ENCODE data around the gene ZNF638. TPM values are rescaled to one million over a fixed set of nuclear protein-coding genes. Genes with fewer than 3 reads are reported as not detected.

The ZNF638 gene
- total RNA-seq, 1 experiment from 2014 or later: 109 TPM

- TF ChIP-seq, protein P1, sequence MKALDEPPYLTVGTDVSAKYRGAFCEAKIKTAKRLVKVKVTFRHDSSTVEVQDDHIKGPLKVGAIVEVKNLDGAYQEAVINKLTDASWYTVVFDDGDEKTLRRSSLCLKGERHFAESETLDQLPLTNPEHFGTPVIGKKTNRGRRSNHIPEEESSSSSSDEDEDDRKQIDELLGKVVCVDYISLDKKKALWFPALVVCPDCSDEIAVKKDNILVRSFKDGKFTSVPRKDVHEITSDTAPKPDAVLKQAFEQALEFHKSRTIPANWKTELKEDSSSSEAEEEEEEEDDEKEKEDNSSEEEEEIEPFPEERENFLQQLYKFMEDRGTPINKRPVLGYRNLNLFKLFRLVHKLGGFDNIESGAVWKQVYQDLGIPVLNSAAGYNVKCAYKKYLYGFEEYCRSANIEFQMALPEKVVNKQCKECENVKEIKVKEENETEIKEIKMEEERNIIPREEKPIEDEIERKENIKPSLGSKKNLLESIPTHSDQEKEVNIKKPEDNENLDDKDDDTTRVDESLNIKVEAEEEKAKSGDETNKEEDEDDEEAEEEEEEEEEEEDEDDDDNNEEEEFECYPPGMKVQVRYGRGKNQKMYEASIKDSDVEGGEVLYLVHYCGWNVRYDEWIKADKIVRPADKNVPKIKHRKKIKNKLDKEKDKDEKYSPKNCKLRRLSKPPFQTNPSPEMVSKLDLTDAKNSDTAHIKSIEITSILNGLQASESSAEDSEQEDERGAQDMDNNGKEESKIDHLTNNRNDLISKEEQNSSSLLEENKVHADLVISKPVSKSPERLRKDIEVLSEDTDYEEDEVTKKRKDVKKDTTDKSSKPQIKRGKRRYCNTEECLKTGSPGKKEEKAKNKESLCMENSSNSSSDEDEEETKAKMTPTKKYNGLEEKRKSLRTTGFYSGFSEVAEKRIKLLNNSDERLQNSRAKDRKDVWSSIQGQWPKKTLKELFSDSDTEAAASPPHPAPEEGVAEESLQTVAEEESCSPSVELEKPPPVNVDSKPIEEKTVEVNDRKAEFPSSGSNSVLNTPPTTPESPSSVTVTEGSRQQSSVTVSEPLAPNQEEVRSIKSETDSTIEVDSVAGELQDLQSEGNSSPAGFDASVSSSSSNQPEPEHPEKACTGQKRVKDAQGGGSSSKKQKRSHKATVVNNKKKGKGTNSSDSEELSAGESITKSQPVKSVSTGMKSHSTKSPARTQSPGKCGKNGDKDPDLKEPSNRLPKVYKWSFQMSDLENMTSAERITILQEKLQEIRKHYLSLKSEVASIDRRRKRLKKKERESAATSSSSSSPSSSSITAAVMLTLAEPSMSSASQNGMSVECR (CRISPR knock-in tag; IDR thresholded peaks at IDR 0.05; ENCODE audit: borderline replicate concordance): no peak
- TF ChIP-seq ZNF263 (CRISPR knock-in tag; IDR thresholded peaks at IDR 0.05; ENCODE audit: low read depth) (no peak), FOXJ3 (CRISPR knock-in tag; IDR thresholded peaks at IDR 0.05; ENCODE audit: borderline replicate concordance) (no peak), FOXK1 (CRISPR knock-in tag; IDR thresholded peaks at IDR 0.05) (no peak), EMX1 (CRISPR knock-in tag; IDR thresholded peaks at IDR 0.05) (no peak)
Observed at GRCh38 chr2:71323386-71323785, 8.2 kb upstream of the ZNF638 start (continued).

GRCh38 chr2:71326968-71327367 lies 4.6 kb upstream of the ZNF638 start:
- Mint-ChIP-seq H3K4me3 (no peak overlapping the region), H3K9me3 (peaks cover 7% of the 10 kb centered on the region), H3K36me3 (peaks cover 7% of the 10 kb centered on the region), H3K4me1 (peaks cover 7% of the 10 kb centered on the region), H3K27ac (no peak overlapping the region), H3K27me3 (ENCODE audit: low read depth) (0 out of 2 replicates have a peak, but pooled peaks cover 3% of the 10 kb centered on the region)
- TF ChIP-seq ZNF232 (CRISPR knock-in tag; IDR thresholded peaks at IDR 0.05) (no peak), MLX (CRISPR knock-in tag; IDR thresholded peaks at IDR 0.05) (no peak), FOXP1 (CRISPR knock-in tag; IDR thresholded peaks at IDR 0.05; ENCODE audit: borderline replicate concordance) (no peak)
- no peak for ATAC-seq
- POLR2A ChIA-PET: no interaction called here
- CTCF ChIA-PET: interaction anchor here (2.1 kb wide), 1 partner anchor 28 kb away, joined by 17 read pairs; no protein-coding TSS in a partner anchor
- DNase-seq (ENCODE audit: low spot score): no peak

- Mint-ChIP-seq H3K4me3 (no peak overlapping the region), H3K9me3 (no peaks in the 10 kb centered on the region), H3K4me1 (peaks cover 12% of the 10 kb centered on the region), H3K27ac (no peak overlapping the region), H3K36me3 (no peaks in the 10 kb centered on the region), H3K27me3 (ENCODE audit: low read depth) (no peaks in the 10 kb centered on the region)
- ATAC-seq (peak; percentile 35), DNase-seq (ENCODE audit: low spot score) (peak; percentile 23)
- CTCF ChIA-PET: interaction anchor here (1.0 to 2.1 kb wide), 5 partner anchors 24 to 171 kb away, joined by 3 to 17 read pairs (median 4); no protein-coding TSS in a partner anchor
- POLR2A ChIA-PET: no interaction called here
- TF ChIP-seq TEAD4 (CRISPR knock-in tag; IDR thresholded peaks at IDR 0.05) (no peak), NR3C1 (CRISPR knock-in tag; conservative IDR thresholded peaks at IDR 0.05; ENCODE audit: low read depth) (no peak), RORB (CRISPR knock-in tag; IDR thresholded peaks at IDR 0.05) (no peak), ZNF263 (CRISPR knock-in tag; IDR thresholded peaks at IDR 0.05; ENCODE audit: low read depth) (no peak), ZNF317 (CRISPR knock-in tag; IDR thresholded peaks at IDR 0.05; ENCODE audit: borderline replicate concordance, low read depth) (no peak), HMGXB4 (CRISPR knock-in tag; IDR thresholded peaks at IDR 0.05) (no peak), ZNF671 (CRISPR knock-in tag; IDR thresholded peaks at IDR 0.05) (no peak), ATF6 (CRISPR knock-in tag; IDR thresholded peaks at IDR 0.05) (no peak), PREB (CRISPR knock-in tag; IDR thresholded peaks at IDR 0.05; ENCODE audit: borderline replicate concordance) (no peak), SOX15 (CRISPR knock-in tag; IDR thresholded peaks at IDR 0.05) (no peak)
- TF ChIP-seq, protein P2, sequence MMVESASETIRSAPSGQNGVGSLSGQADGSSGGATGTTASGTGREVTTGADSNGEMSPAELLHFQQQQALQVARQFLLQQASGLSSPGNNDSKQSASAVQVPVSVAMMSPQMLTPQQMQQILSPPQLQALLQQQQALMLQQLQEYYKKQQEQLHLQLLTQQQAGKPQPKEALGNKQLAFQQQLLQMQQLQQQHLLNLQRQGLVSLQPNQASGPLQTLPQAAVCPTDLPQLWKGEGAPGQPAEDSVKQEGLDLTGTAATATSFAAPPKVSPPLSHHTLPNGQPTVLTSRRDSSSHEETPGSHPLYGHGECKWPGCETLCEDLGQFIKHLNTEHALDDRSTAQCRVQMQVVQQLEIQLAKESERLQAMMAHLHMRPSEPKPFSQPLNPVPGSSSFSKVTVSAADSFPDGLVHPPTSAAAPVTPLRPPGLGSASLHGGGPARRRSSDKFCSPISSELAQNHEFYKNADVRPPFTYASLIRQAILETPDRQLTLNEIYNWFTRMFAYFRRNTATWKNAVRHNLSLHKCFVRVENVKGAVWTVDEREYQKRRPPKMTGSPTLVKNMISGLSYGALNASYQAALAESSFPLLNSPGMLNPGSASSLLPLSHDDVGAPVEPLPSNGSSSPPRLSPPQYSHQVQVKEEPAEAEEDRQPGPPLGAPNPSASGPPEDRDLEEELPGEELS (CRISPR knock-in tag; IDR thresholded peaks at IDR 0.05): no peak
- TF ChIP-seq, protein P3, sequence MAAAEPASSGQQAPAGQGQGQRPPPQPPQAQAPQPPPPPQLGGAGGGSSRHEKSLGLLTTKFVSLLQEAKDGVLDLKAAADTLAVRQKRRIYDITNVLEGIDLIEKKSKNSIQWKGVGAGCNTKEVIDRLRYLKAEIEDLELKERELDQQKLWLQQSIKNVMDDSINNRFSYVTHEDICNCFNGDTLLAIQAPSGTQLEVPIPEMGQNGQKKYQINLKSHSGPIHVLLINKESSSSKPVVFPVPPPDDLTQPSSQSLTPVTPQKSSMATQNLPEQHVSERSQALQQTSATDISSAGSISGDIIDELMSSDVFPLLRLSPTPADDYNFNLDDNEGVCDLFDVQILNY (CRISPR knock-in tag; IDR thresholded peaks at IDR 0.05): no peak
Observed at GRCh38 chr2:71327916-71328315, 3.7 kb upstream of the ZNF638 start.
